Measurements from ENCODE around the gene PANK1.
"Not testable (repeated sequence)": the region's sequence is repeated elsewhere in the genome, so short reads cannot be mapped to it uniquely, and the experiment has no call there.

PANK1 gene

GRCh38 chr10:89547853-89548513, 97.1 kb downstream of the PANK1 start:
- Histone ChIP-seq H3K27ac (ENCODE audit: low read depth, low read length) (no peak overlapping the region), H4K20me1 (ENCODE audit: control insufficient read depth, insufficient read depth, low read depth, low read length) (no peaks in the 10 kb centered on the region), H3K9me2 (replicated peaks; ENCODE audit: control insufficient read depth, low read length) (no peaks in the 10 kb centered on the region), H3K9me3 (ENCODE audit: control insufficient read depth, insufficient read depth, low read length) (no peaks in the 10 kb centered on the region), H3K4me3 (ENCODE audit: low read length) (no peak overlapping the region), H3K79me2 (ENCODE audit: control insufficient read depth, low read length) (no peaks in the 10 kb centered on the region), H3F3A (ENCODE audit: control insufficient read depth, insufficient read depth) (no peaks in the 10 kb centered on the region), H3K27me3 (ENCODE audit: control insufficient read depth, low read length) (no peaks in the 10 kb centered on the region), H3K36me3 (ENCODE audit: control insufficient read depth, low read length) (no peaks in the 10 kb centered on the region), H3K4me1 (ENCODE audit: control insufficient read depth, low read length) (no peaks in the 10 kb centered on the region), H3K4me2 (ENCODE audit: low read length) (no peak overlapping the region)
- TF ChIP-seq CTCF (IDR thresholded peaks at IDR 0.05; ENCODE audit: low read depth, low read length, poor library complexity, severe bottlenecking) (no peak), EZH2phosphoT487 (IDR thresholded peaks at IDR 0.05; ENCODE audit: borderline replicate concordance, low read length) (no peak)

GRCh38 chr10:89546651-89547050, 98.4 kb downstream of the PANK1 start:
- H3K9me3 ChIP-seq (ENCODE audit: control insufficient read depth, insufficient read depth, low read length); H3K4me3 ChIP-seq (ENCODE audit: low read length); H3K9me2 ChIP-seq (replicated peaks; ENCODE audit: control insufficient read depth, low read length): not testable (repeated sequence)

GRCh38 chr10:89543841-89544240, 101.2 kb downstream of the PANK1 start:
- Histone ChIP-seq H3K4me3 (ENCODE audit: low read length) (no peak overlapping the region), H3K27me3 (ENCODE audit: control insufficient read depth, low read length) (no peaks in the 10 kb centered on the region), H3K4me1 (ENCODE audit: control insufficient read depth, low read length) (no peaks in the 10 kb centered on the region), H3K27ac (ENCODE audit: low read depth, low read length) (no peak overlapping the region), H3K9me2 (replicated peaks; ENCODE audit: control insufficient read depth, low read length) (no peaks in the 10 kb centered on the region), H3K9me3 (ENCODE audit: control insufficient read depth, insufficient read depth, low read length) (no peaks in the 10 kb centered on the region), H3K36me3 (ENCODE audit: control insufficient read depth, low read length) (no peaks in the 10 kb centered on the region), H4K20me1 (ENCODE audit: control insufficient read depth, insufficient read depth, low read depth, low read length) (no peaks in the 10 kb centered on the region), H3K79me2 (ENCODE audit: control insufficient read depth, low read length) (no peaks in the 10 kb centered on the region), H3F3A (ENCODE audit: control insufficient read depth, insufficient read depth) (no peaks in the 10 kb centered on the region), H3K4me2 (ENCODE audit: low read length) (no peak overlapping the region)
- TF ChIP-seq EZH2phosphoT487 (IDR thresholded peaks at IDR 0.05; ENCODE audit: borderline replicate concordance, low read length) (no peak), CTCF (IDR thresholded peaks at IDR 0.05; ENCODE audit: low read depth, low read length, poor library complexity, severe bottlenecking) (no peak)

More at GRCh38 chr10:89546651-89547050, 98.4 kb downstream of the PANK1 start:
- not testable (repeated sequence) for H3F3A ChIP-seq (ENCODE audit: control insufficient read depth, insufficient read depth); H3K4me2 ChIP-seq (ENCODE audit: low read length); H3K27me3 ChIP-seq (ENCODE audit: control insufficient read depth, low read length); H3K36me3 ChIP-seq (ENCODE audit: control insufficient read depth, low read length); H3K27ac ChIP-seq (ENCODE audit: low read depth, low read length); H3K79me2 ChIP-seq (ENCODE audit: control insufficient read depth, low read length); H4K20me1 ChIP-seq (ENCODE audit: control insufficient read depth, insufficient read depth, low read depth, low read length); H3K4me1 ChIP-seq (ENCODE audit: control insufficient read depth, low read length)

GRCh38 chr10:89540420-89540949, 104.6 kb downstream of the PANK1 start:
- TF ChIP-seq CTCF (IDR thresholded peaks at IDR 0.05; ENCODE audit: low read depth, low read length, poor library complexity, severe bottlenecking), result no peak
- no peak for TF ChIP-seq EZH2phosphoT487 (IDR thresholded peaks at IDR 0.05; ENCODE audit: borderline replicate concordance, low read length)
- Histone ChIP-seq H3F3A (ENCODE audit: control insufficient read depth, insufficient read depth) (no peaks in the 10 kb centered on the region), H3K4me2 (ENCODE audit: low read length) (no peak overlapping the region), H4K20me1 (ENCODE audit: control insufficient read depth, insufficient read depth, low read depth, low read length) (no peaks in the 10 kb centered on the region), H3K9me3 (ENCODE audit: control insufficient read depth, insufficient read depth, low read length) (no peaks in the 10 kb centered on the region), H3K4me1 (ENCODE audit: control insufficient read depth, low read length) (no peaks in the 10 kb centered on the region), H3K36me3 (ENCODE audit: control insufficient read depth, low read length) (no peaks in the 10 kb centered on the region), H3K27me3 (ENCODE audit: control insufficient read depth, low read length) (no peaks in the 10 kb centered on the region), H3K27ac (ENCODE audit: low read depth, low read length) (no peak overlapping the region), H3K4me3 (ENCODE audit: low read length) (no peak overlapping the region), H3K9me2 (replicated peaks; ENCODE audit: control insufficient read depth, low read length) (no peaks in the 10 kb centered on the region), H3K79me2 (ENCODE audit: control insufficient read depth, low read length) (no peaks in the 10 kb centered on the region)

Data from DOHH2 (cell line).